AG09319 (cell line): ENCODE measurements around the gene PLRG1.

Experiments used
- DNase-seq: peaks from one replicate; pipeline ENCODE4 v3.0.0-alpha.2; 2010; ENCODE audit warnings: low read depth; ENCODE audit errors: extremely low read depth
- TF ChIP-seq, protein P1 (sequence below): IDR thresholded peaks from 2 replicates; pipeline ENCODE4 v1.5.1; 2011; ENCODE audit warnings: low read depth, mild to moderate bottlenecking, inconsistent platforms, low read length, moderate library complexity

Gene PLRG1

DNA sequence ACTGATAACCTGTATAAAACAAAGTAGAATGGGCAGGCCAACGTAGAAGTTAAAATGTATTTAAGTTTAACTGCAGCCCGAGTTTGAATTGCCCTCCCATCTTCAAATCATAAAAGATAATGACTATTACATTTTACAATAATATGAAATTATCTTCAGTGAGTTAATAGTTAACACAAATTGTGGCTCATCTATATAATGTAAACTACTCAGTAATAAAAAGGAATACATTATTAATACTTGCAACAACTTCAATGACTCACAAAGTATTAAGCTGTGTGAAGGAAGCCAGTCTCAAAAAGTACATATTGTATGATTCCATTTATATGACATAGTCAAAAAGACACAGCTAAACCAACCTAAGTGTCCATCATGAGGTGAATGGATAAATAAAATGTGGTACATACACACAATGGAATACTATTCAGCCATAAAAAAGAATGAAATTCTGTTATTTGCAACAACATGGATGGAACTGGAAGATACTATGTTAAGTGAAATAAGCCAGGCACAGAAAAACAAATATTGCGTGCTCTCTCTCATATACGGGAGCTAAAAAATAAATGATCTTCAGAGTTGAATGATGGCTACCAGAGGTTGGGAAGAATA is 7.8 kb downstream of the PLRG1 start:
- TF ChIP-seq, protein P1, sequence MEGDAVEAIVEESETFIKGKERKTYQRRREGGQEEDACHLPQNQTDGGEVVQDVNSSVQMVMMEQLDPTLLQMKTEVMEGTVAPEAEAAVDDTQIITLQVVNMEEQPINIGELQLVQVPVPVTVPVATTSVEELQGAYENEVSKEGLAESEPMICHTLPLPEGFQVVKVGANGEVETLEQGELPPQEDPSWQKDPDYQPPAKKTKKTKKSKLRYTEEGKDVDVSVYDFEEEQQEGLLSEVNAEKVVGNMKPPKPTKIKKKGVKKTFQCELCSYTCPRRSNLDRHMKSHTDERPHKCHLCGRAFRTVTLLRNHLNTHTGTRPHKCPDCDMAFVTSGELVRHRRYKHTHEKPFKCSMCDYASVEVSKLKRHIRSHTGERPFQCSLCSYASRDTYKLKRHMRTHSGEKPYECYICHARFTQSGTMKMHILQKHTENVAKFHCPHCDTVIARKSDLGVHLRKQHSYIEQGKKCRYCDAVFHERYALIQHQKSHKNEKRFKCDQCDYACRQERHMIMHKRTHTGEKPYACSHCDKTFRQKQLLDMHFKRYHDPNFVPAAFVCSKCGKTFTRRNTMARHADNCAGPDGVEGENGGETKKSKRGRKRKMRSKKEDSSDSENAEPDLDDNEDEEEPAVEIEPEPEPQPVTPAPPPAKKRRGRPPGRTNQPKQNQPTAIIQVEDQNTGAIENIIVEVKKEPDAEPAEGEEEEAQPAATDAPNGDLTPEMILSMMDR: no peak
- no peak for DNase-seq

- TF ChIP-seq, protein P1: no peak
- DNase-seq: no peak
These were observed 15.9 kb downstream of the PLRG1 start for GRCh38 chr4:154534296-154534695.

DNA sequence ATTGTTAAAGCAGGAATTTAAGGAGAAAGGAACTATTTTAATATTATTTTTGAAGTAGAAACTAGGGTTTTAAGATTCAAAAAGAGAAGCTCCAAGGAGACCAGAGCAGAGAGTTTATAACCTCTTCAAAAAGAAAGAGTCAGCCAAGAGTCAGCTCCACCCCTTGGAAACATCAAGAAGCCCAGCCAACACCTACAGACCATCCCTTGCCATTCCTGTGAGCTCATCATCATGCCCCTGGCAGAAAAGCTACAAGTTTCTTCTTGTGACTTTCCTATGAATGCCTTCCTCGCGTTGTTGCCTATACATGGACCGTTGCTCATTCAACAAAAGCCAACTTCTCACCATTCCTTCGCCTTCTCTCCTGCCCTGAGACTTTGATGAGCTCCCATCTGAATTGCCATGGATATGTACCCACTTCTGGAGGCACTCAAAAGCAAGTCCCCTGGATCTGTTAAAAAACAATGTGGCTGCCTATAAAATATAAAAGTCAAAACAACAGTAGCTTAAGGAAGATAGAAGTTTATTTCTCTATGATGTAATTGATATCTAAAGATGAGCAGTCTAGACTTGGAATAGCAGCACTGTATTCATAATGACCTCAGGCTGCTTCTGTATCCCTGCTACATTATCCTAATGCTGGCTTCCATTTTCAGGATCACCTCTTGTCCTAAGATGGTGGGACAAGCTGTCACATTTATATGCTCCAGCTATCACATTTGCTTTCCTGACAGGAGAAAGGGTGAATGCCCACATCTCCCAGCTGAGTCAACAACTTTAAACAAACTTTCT is 20.3 kb downstream of the PLRG1 start:
- DNase-seq: no peak
- TF ChIP-seq, protein P1: no peak

- TF ChIP-seq, protein P1: no peak
- no peak for DNase-seq
These were observed 21.3 kb downstream of the PLRG1 start for GRCh38 chr4:154528869-154529268.

GRCh38 chr4:154527308-154527707 is 22.9 kb downstream of the PLRG1 start:
- no peak for DNase-seq
- TF ChIP-seq, protein P1: no peak

DNA sequence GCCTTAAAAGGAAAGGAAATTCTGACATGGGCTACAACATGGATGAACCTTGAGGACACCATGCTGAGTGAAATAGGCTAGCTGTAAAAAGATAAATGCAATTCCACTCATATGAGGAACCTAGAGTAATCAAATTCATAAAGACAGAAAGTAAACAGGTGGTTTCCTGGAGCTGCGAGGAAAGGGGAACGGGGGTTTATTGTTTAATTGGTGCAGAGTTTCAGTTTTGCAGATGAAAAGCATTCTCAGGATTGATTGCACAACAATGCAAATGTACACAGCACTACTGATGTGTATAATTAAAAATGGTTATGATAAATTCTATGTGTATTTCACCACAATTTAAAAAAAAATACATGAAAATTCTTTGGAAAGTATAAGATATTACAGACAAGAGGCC is 24.0 kb downstream of the PLRG1 start:
- TF ChIP-seq, protein P1: no peak
- no peak for DNase-seq

DNA sequence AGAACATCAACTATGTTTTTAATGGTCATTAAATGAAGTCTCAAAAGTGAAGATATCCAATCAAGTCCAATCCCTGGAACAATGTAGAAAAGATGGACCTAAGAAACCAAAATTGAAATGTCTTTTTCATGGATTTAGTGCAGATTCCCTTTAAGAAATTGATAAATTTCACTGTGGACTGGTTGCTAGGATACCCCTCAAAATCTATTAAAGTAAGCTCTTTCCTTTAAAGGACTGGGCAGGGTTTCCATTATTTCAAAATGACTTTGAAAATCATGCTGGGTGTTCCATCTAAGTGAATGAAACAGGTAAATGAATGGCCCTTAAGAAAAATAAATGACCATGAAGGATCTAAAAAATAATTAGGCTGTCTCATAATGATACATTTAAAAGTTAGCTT is 28.6 kb downstream of the PLRG1 start:
- TF ChIP-seq, protein P1: no peak

More for the DNA sequence above, 28.6 kb downstream of the PLRG1 start:
- DNase-seq: no peak
